Fibroblast of mammary gland (primary cell): Measurements from ENCODE around the gene TAF1.

ENCODE experiments used
- DNase-seq: peaks from one replicate; pipeline ENCODE4 v3.0.0-alpha.2; 2010; ENCODE audit warnings: low read depth
- H3K4me3 ChIP-seq: 2 replicates; pipeline ENCODE4 v1.5.1; 2011; ENCODE audit warnings: low read depth, mild to moderate bottlenecking, low read length, moderate library complexity; ENCODE audit not compliant: control insufficient read depth
- TF ChIP-seq, protein P1 (sequence below): conservative IDR thresholded peaks from 2 replicates; pipeline ENCODE4 v1.5.1; 2011; ENCODE audit warnings: low read depth, low read length, inconsistent platforms; ENCODE audit not compliant: control insufficient read depth, insufficient read depth

TAF1 gene

DNA sequence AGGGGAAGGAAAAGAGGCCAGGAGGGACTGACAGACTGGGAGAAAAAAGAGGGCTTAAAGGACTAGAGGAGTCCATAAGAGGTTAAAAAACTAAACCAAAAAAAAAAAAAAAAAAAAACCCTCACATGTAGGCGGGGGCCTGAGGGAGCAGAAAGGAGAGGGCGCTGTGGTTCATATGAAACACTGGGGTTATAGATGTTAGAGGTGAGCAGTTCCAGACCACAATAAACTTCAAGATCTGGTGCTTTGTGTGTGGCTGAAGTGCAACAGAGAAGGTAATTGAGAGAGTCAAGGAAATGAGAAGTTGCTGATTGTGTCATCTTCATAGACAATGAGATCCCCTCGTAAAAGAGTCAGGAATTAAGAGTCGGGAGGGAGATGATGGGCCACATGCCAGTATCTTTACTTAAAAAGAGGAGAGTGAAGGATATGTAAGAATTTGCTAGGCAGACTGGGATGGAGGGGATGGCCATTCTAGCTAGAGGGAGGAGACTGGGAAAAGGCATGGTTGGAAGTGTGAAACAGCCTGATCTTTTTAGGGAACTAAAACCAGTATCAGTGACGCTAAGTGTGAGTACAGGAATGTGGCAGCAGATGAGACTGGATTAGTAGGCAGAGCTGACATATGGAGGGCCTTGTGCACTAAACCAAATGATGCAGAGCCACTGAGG lies 148.3 kb downstream of the TAF1 start:
- H3K4me3 ChIP-seq: no peak overlapping the region
- TF ChIP-seq, protein P1, sequence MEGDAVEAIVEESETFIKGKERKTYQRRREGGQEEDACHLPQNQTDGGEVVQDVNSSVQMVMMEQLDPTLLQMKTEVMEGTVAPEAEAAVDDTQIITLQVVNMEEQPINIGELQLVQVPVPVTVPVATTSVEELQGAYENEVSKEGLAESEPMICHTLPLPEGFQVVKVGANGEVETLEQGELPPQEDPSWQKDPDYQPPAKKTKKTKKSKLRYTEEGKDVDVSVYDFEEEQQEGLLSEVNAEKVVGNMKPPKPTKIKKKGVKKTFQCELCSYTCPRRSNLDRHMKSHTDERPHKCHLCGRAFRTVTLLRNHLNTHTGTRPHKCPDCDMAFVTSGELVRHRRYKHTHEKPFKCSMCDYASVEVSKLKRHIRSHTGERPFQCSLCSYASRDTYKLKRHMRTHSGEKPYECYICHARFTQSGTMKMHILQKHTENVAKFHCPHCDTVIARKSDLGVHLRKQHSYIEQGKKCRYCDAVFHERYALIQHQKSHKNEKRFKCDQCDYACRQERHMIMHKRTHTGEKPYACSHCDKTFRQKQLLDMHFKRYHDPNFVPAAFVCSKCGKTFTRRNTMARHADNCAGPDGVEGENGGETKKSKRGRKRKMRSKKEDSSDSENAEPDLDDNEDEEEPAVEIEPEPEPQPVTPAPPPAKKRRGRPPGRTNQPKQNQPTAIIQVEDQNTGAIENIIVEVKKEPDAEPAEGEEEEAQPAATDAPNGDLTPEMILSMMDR: no peak
- DNase-seq: no peak

DNA sequence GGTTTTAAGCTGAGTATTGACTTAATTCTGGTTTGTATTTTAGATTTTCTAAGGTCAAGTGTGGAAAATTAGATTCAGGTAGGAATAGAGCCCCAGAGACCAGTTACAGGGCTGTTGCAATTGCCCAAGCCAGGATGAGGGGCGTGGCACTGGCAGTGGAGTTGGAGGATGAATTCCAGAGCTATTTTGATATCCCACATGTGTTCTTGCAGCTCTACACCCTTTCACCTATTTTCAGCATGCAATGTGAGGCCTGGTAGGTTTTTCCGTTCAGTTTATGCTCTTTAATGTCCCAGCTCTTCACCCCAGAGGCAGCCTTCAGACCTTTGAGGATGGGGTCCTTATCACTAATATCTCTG lies 148.9 kb downstream of the TAF1 start:
- DNase-seq: peak; percentile 43

More for the DNA sequence above, 148.9 kb downstream of the TAF1 start:
- H3K4me3 ChIP-seq: no peak overlapping the region
- TF ChIP-seq, protein P1: no peak
